Germinal center (tissue), 1 donor: ENCODE results near the gene SAPCD2.

Experiments
- DNase-seq: peaks from one replicate; pipeline ENCODE4 v3.0.0; 2012; ENCODE audit warnings: mixed read lengths, low spot score

The SAPCD2 gene

DNA sequence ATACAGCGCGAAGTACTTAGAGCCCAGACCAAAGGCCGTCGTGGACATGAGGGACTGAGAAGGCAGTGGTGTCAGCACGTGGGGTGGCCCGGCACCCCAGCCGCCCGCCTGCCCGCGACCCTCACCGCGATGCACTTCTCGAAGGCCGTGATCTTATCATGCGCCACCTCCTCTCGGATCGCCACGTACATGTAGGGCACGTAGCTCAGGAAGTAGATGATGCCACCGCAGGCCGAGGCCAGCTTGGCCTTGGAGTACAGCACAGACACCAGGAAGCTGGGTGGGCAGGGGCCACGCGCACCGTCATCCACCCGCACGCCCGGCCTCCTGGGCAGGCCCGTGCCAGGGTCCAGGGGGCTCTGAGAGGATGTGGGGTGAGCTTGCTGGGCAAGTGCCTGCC is 53.3 kb downstream of the SAPCD2 start:
- DNase-seq: no peak

DNA sequence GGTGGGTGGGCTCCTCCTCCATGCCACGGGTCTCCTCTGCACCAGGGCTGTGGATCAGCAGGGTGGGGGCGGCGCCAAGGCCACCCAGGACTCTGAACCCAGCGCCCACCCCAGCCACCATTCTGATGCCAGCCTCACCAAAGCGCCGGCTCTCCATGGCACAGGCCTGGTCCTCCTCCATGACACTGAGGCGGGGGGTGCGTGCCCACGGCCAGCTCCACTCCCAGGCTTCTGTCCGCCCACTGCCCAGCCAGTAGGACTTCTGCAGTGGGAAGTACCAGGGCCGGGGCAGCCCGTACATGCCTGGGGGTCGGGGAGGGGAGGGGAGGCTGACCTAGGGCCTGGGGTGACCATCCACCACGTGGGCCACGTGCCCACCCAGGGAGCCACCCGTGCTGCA is 53.9 kb downstream of the SAPCD2 start:
- DNase-seq: no peak

DNA sequence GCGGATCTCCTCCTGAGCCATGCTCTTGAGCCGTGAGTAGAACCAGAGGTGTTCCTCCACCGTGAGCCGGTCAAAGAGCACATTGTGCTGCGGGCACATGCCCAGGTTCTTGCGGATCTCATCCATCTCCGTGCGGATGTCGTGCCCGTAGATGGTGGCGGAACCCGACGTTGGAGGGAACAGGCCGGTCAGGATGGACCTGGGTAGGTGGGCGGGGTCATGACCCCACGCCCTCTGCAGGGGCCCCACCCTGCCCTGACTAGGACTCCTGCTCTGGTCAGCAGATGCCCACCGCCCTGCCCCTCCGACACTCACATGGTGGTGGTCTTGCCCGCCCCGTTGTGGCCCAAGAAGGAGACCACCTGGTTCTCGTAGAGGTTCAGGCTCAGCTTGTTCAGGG is 54.4 kb downstream of the SAPCD2 start:
- no peak for DNase-seq

DNA sequence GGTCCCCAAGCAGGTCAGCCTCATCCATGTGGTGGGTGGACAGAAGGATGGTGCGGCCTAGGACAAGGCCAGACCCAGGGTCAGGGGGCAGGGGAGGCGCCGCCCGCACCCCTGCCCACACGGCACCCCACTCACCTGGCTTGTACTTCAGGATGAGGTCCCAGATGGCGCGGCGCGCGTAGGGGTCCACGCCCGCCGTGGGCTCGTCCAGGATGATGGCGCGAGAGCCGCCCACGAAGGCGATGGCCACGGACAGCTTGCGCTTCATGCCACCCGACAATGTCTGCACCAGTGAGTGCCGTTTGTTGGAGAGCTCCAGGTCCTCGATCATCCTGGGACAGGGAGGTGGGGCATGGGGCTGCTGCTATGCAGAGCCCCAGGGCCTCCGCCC is 54.8 kb downstream of the SAPCD2 start:
- DNase-seq: no peak

- no peak for DNase-seq
Measured at GRCh38 chr9:137014776-137015539, 55.4 kb downstream of the SAPCD2 start.

GRCh38 chr9:137014166-137014565 is 56.2 kb downstream of the SAPCD2 start:
- DNase-seq: no peak

DNA sequence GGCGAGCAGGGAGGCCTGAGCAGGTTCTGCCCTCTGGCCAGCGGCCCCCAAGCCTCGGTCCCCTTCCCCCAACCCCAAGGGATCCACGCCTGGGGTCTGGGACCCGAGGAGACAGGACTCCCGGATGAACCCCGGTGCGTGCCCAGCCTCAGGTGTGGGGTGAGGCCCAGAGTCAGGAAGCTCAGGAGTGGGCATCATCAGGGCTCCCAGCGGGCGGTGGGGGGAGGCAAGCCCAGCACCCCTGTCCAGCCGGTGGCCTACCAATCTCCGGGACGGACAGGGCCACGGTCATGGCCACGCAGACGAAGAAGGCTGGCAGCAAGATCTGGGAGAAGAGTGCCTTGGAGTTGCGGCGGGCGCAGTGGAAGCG is 56.8 kb downstream of the SAPCD2 start:
- no peak for DNase-seq

GRCh38 chr9:137012694-137013570 is 57.4 kb downstream of the SAPCD2 start:
- DNase-seq: no peak
